Loucy (cell line): ENCODE data around the gene STARD13.

Source experiments
- H2AFZ ChIP-seq: fragments of 200-600 bp; sonication (generic); 2 replicates; pipeline ENCODE4 v1.6.0; 2016; ENCODE audit warnings: antibody characterized with exemption, mild to moderate bottlenecking, low read length, moderate library complexity
- H3F3A ChIP-seq: fragments of 200-600 bp; 2 replicates; pipeline ENCODE4 v1.6.0; 2016; ENCODE audit warnings: antibody characterized with exemption, low read depth, mild to moderate bottlenecking
- H3K27me3 ChIP-seq: fragments of 200-600 bp; sonication (generic); 2 replicates; pipeline ENCODE4 v1.6.1; 2014; ENCODE audit warnings: low read length, mild to moderate bottlenecking; ENCODE audit not compliant: insufficient read depth, poor library complexity, severe bottlenecking
- H3K36me3 ChIP-seq: fragments of 200-600 bp; sonication (generic); 2 replicates; pipeline ENCODE4 v1.6.1; 2016; ENCODE audit warnings: low read length; ENCODE audit not compliant: insufficient read depth
- H3K4me1 ChIP-seq: fragments of 200-600 bp; sonication (generic); 2 replicates; pipeline ENCODE4 v1.5.1; 2014; ENCODE audit warnings: low read length, mild to moderate bottlenecking; ENCODE audit not compliant: insufficient read depth, poor library complexity, severe bottlenecking
- H3K4me2 ChIP-seq: fragments of 200-600 bp; sonication (generic); 2 replicates; pipeline ENCODE4 v1.6.0; 2014; ENCODE audit warnings: antibody characterized with exemption, low read length, low read depth, mild to moderate bottlenecking; ENCODE audit not compliant: poor library complexity, severe bottlenecking
- H3K4me3 ChIP-seq: fragments of 200-600 bp; sonication (generic); 2 replicates; pipeline ENCODE4 v1.5.1; 2014; ENCODE audit warnings: low read length, mild to moderate bottlenecking, mixed read lengths; ENCODE audit not compliant: poor library complexity, severe bottlenecking
- H3K79me2 ChIP-seq: fragments of 200-600 bp; sonication (generic); 2 replicates; pipeline ENCODE4 v1.6.1; 2014; ENCODE audit warnings: low read length; ENCODE audit not compliant: insufficient read depth
- H3K9ac ChIP-seq: fragments of 200-600 bp; sonication (generic); 2 replicates; pipeline ENCODE4 v1.6.0; 2014; ENCODE audit warnings: mild to moderate bottlenecking, low read depth, low read length, moderate library complexity; ENCODE audit not compliant: poor library complexity, severe bottlenecking
- H3K9me2 ChIP-seq: fragments of 200-600 bp; sonication (generic); replicated peaks from 2 replicates; pipeline ENCODE4 v1.6.1; 2016; ENCODE audit warnings: low read depth, low read length, mixed read lengths
- H3K9me3 ChIP-seq: fragments of 200-600 bp; sonication (generic); 2 replicates; pipeline ENCODE4 v1.6.1; 2014; ENCODE audit warnings: mild to moderate bottlenecking, antibody characterized with exemption, low read length, low read depth; ENCODE audit not compliant: insufficient read depth
- H4K20me1 ChIP-seq: fragments of 200-600 bp; sonication (generic); 2 replicates; pipeline ENCODE4 v1.6.0; 2014; ENCODE audit warnings: antibody characterized with exemption, low read length, mild to moderate bottlenecking; ENCODE audit not compliant: insufficient read depth, poor library complexity, severe bottlenecking
- CTCF ChIP-seq: fragments of 200-600 bp; sonication (generic); conservative IDR thresholded peaks from 2 replicates; pipeline ENCODE4 v1.5.1; 2014; ENCODE audit warnings: mild to moderate bottlenecking, antibody characterized with exemption, low read length
- EZH2phosphoT487 ChIP-seq: fragments of 200-600 bp; IDR thresholded peaks from 2 replicates; pipeline ENCODE4 v1.6.1; 2018; ENCODE audit warnings: antibody characterized with exemption, mild to moderate bottlenecking, moderate library complexity, borderline replicate concordance

Gene STARD13

GRCh38 chr13:33257841-33258807 is 27.4 kb downstream of the STARD13 start:
- TF ChIP-seq CTCF (no peak), EZH2phosphoT487 (no peak)
- H3K4me2 ChIP-seq, result no peak overlapping the region
- no peaks in the 10 kb centered on the region for H3K79me2 ChIP-seq

GRCh38 chr13:33256148-33256840 is 29.3 kb downstream of the STARD13 start:
- Histone ChIP-seq H4K20me1 (no peaks in the 10 kb centered on the region), H3K9ac (no peak overlapping the region), H3K79me2 (no peaks in the 10 kb centered on the region), H3K4me3 (no peak overlapping the region), H2AFZ (no peak overlapping the region), H3K4me1 (no peaks in the 10 kb centered on the region), H3K36me3 (no peaks in the 10 kb centered on the region), H3K27me3 (no peaks in the 10 kb centered on the region), H3K9me3 (no peaks in the 10 kb centered on the region), H3K4me2 (no peak overlapping the region), H3K9me2 (no peaks in the 10 kb centered on the region), H3F3A (no peaks in the 10 kb centered on the region)
- TF ChIP-seq CTCF (no peak), EZH2phosphoT487 (no peak)

More at GRCh38 chr13:33257841-33258807, 27.4 kb downstream of the STARD13 start:
- H3K9ac ChIP-seq, result no peak overlapping the region
- no peaks in the 10 kb centered on the region for H3K9me3 ChIP-seq
- no peaks in the 10 kb centered on the region for H4K20me1 ChIP-seq
- no peaks in the 10 kb centered on the region for H3K4me1 ChIP-seq
- no peak overlapping the region for H2AFZ ChIP-seq
- no peaks in the 10 kb centered on the region for H3K9me2 ChIP-seq
- no peaks in the 10 kb centered on the region for H3F3A ChIP-seq
- H3K36me3 ChIP-seq, result no peaks in the 10 kb centered on the region
- H3K27me3 ChIP-seq, result no peaks in the 10 kb centered on the region
- no peak overlapping the region for H3K4me3 ChIP-seq

- Histone ChIP-seq H3K4me2 (no peak overlapping the region), H3K9ac (no peak overlapping the region), H3K36me3 (no peaks in the 10 kb centered on the region), H3K79me2 (no peaks in the 10 kb centered on the region), H3F3A (no peaks in the 10 kb centered on the region), H3K4me1 (no peaks in the 10 kb centered on the region), H3K9me2 (no peaks in the 10 kb centered on the region), H3K4me3 (no peak overlapping the region), H2AFZ (no peak overlapping the region), H3K27me3 (no peaks in the 10 kb centered on the region), H3K9me3 (no peaks in the 10 kb centered on the region), H4K20me1 (no peaks in the 10 kb centered on the region)
- no peak for TF ChIP-seq CTCF
- no peak for TF ChIP-seq EZH2phosphoT487
These were observed 33.4 kb downstream of the STARD13 start for GRCh38 chr13:33252135-33252534.
